ENCODE results near the gene SCARB2.

Gene SCARB2

GRCh38 chr4:76144546-76144945, 69.1 kb downstream of the SCARB2 start:
- DNase-seq: no peak

GRCh38 chr4:76141241-76141640, 72.4 kb downstream of the SCARB2 start:
- no peak for DNase-seq

GRCh38 chr4:76127754-76128153, 85.9 kb downstream of the SCARB2 start:
- no peak for DNase-seq

- no peak for DNase-seq
Observed at GRCh38 chr4:76125816-76126215, 87.8 kb downstream of the SCARB2 start.

GRCh38 chr4:76120199-76120598, 93.4 kb downstream of the SCARB2 start:
- no peak for DNase-seq

- no peak for DNase-seq
Observed at GRCh38 chr4:76117536-76117935, 96.1 kb downstream of the SCARB2 start.

- no peak for DNase-seq
Observed at GRCh38 chr4:76116821-76117220, 96.8 kb downstream of the SCARB2 start.
